Tibial nerve (tissue), 4 donors: ENCODE data around the gene METTL5.

Source experiments
- CTCF ChIP-seq, 5 experiments: fragments of 200-600 bp in 3 of 5; fragments of 450-650 bp in 2 of 5; sonication (generic) in 3 of 5; IDR thresholded peaks; one replicate each; pipeline ENCODE4 v1.5.1; 2016 to 2019; ENCODE audit warnings: antibody characterized with exemption in 5 of 5, mild to moderate bottlenecking in 3 of 5, moderate library complexity in 2 of 5
- EP300 ChIP-seq, 2 donors: sonication (generic); formaldehyde crosslinking; IDR thresholded peaks; one replicate each; pipeline ENCODE4 v1.6.1; 2017; ENCODE audit warnings: antibody characterized with exemption in 2 of 2, mild to moderate bottlenecking in 1 of 2
- POLR2A ChIP-seq, 2 donors: fragments of 450-650 bp; IDR thresholded peaks; one replicate each; pipeline ENCODE4 v1.6.1; 2017; ENCODE audit warnings: antibody characterized with exemption in 2 of 2, mild to moderate bottlenecking in 2 of 2, moderate library complexity in 2 of 2

GRCh38 chr2:169775765-169776164 lies 48.9 kb downstream of the METTL5 start:
- TF ChIP-seq CTCF (IDR thresholded peaks at IDR 0.05) (no peak), POLR2A (IDR thresholded peaks at IDR 0.05) (no peak), EP300 (IDR thresholded peaks at IDR 0.05) (no peak)
